ENCODE results near the gene CDH4.

DNA sequence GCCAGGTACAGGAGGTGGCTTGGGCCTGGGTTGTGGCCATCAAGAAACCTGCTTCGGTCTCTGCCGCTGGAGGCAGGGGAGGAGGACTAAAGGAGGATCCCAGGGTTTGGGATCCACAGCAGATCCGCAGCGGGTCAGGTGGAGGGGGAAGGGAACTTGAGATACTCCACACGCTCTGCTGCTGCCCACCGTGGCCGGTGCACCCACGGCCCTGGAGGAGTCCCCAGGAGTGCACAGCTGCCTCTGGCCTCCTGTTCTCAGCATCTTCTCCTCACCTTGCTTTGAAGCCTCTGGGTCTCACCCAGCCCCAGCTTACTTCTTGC is 286.8 kb downstream of the CDH4 start:
- no peak for TF ChIP-seq POLR2A (IDR thresholded peaks at IDR 0.05)
- TF ChIP-seq, protein P1, sequence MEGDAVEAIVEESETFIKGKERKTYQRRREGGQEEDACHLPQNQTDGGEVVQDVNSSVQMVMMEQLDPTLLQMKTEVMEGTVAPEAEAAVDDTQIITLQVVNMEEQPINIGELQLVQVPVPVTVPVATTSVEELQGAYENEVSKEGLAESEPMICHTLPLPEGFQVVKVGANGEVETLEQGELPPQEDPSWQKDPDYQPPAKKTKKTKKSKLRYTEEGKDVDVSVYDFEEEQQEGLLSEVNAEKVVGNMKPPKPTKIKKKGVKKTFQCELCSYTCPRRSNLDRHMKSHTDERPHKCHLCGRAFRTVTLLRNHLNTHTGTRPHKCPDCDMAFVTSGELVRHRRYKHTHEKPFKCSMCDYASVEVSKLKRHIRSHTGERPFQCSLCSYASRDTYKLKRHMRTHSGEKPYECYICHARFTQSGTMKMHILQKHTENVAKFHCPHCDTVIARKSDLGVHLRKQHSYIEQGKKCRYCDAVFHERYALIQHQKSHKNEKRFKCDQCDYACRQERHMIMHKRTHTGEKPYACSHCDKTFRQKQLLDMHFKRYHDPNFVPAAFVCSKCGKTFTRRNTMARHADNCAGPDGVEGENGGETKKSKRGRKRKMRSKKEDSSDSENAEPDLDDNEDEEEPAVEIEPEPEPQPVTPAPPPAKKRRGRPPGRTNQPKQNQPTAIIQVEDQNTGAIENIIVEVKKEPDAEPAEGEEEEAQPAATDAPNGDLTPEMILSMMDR (IDR thresholded peaks at IDR 0.05), result no peak
